TTC549 (cell line): Measurements from ENCODE around the gene COA4.

Experiments
- FAIRE-seq: peaks from 2 replicates; lab custom pipeline; 2012; peaks lifted over from hg19 to GRCh38; lab: Jason Lieb, UNC

COA4 gene

GRCh38 chr11:73862986-73863385, 13.7 kb downstream of the COA4 start:
- no peak for FAIRE-seq

- no peak for FAIRE-seq
Observed at GRCh38 chr11:73860202-73860601, 16.4 kb downstream of the COA4 start.

- no peak for FAIRE-seq
Observed at GRCh38 chr11:73859671-73860070, 17.0 kb downstream of the COA4 start.

- no peak for FAIRE-seq
Observed at GRCh38 chr11:73856031-73856567, 20.5 kb downstream of the COA4 start.

GRCh38 chr11:73854680-73855079, 22.0 kb downstream of the COA4 start:
- no peak for FAIRE-seq

GRCh38 chr11:73852049-73852448, 24.6 kb downstream of the COA4 start:
- FAIRE-seq: no peak

GRCh38 chr11:73851046-73851764, 25.4 kb downstream of the COA4 start:
- FAIRE-seq: no peak

- no peak for FAIRE-seq
Observed at GRCh38 chr11:73839123-73839457, 37.6 kb downstream of the COA4 start.

- FAIRE-seq: no peak
Observed at GRCh38 chr11:73838443-73839122, 38.1 kb downstream of the COA4 start.

- no peak for FAIRE-seq
Observed at GRCh38 chr11:73833067-73833466, 43.6 kb downstream of the COA4 start.

- FAIRE-seq: no peak
Observed at GRCh38 chr11:73830261-73830660, 46.4 kb downstream of the COA4 start.
